Mesothelial cell of epicardium (in vitro differentiated cells): ENCODE results near the gene GPT2. TPM values are rescaled to one million over a fixed set of nuclear protein-coding genes. Genes with fewer than 3 reads are reported as not detected.

ENCODE experiments used
- DNase-seq, 2 experiments: peaks; one replicate each; pipeline ENCODE4 v3.0.0; 2021; ENCODE audit warnings: low spot score in 2 of 2; ENCODE audit not compliant: unreplicated experiment in 2 of 2
- H3K27ac Mint-ChIP-seq: 2 replicates; pipeline ENCODE4 v1.8.0; 2021; ENCODE audit warnings: mixed read lengths
- H3K27me3 Mint-ChIP-seq: 2 replicates; pipeline ENCODE4 v1.8.0; 2021; ENCODE audit warnings: low read depth, mixed read lengths
- H3K36me3 Mint-ChIP-seq: 2 replicates; pipeline ENCODE4 v1.8.0; 2021; ENCODE audit warnings: mixed read lengths
- H3K4me1 Mint-ChIP-seq: 2 replicates; pipeline ENCODE4 v1.8.0; 2021; ENCODE audit warnings: mixed read lengths
- H3K4me3 Mint-ChIP-seq: 2 replicates; pipeline ENCODE4 v1.8.0; 2021; ENCODE audit warnings: mild to moderate bottlenecking, moderate library complexity, mixed read lengths
- H3K9me3 Mint-ChIP-seq: 2 replicates; pipeline ENCODE4 v1.8.0; 2021; ENCODE audit warnings: mixed read lengths
- total RNA-seq: library from RNA; stranded (reverse); gene quantifications from 3 replicates; pipeline ENCODE4 v1.2.1, GENCODE V29; 2021
- TF ChIP-seq, protein P1 (sequence below): fragments of 200-600 bp; sonication (generic); IDR thresholded peaks from one replicate; pipeline ENCODE4 v1.5.0; 2021; ENCODE audit warnings: antibody characterized with exemption; ENCODE audit not compliant: unreplicated experiment

Gene GPT2
- total RNA-seq, 1 donor from 2014 or later = 30.6 TPM

DNA sequence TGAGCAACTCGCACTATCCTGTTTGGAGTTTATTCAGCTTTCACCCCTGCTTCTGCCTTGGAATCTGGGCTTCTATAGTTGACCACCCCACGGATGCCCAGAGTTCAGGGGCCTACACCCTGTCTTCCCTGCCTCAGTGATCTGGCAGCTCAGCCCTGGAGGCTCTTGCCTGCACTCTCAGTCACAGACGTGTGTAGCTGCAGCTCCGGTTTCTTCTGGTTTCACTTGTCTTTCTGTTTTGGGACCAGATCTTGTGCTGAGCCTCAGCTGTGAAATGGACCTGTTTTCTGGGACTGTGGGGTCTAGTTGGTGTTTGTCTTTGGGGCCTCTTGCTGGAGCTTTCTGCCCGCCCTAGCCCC lies 5.8 kb downstream of the GPT2 start:
- Mint-ChIP-seq H3K9me3 (no peaks in the 10 kb centered on the region), H3K4me1 (peaks cover 25% of the 10 kb centered on the region), H3K4me3 (no peak overlapping the region), H3K27me3 (no peaks in the 10 kb centered on the region), H3K36me3 (peaks cover 14% of the 10 kb centered on the region), H3K27ac (peak overlapping the region; percentile 32)
- no peak for DNase-seq
- TF ChIP-seq, protein P1, sequence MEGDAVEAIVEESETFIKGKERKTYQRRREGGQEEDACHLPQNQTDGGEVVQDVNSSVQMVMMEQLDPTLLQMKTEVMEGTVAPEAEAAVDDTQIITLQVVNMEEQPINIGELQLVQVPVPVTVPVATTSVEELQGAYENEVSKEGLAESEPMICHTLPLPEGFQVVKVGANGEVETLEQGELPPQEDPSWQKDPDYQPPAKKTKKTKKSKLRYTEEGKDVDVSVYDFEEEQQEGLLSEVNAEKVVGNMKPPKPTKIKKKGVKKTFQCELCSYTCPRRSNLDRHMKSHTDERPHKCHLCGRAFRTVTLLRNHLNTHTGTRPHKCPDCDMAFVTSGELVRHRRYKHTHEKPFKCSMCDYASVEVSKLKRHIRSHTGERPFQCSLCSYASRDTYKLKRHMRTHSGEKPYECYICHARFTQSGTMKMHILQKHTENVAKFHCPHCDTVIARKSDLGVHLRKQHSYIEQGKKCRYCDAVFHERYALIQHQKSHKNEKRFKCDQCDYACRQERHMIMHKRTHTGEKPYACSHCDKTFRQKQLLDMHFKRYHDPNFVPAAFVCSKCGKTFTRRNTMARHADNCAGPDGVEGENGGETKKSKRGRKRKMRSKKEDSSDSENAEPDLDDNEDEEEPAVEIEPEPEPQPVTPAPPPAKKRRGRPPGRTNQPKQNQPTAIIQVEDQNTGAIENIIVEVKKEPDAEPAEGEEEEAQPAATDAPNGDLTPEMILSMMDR = no peak

DNA sequence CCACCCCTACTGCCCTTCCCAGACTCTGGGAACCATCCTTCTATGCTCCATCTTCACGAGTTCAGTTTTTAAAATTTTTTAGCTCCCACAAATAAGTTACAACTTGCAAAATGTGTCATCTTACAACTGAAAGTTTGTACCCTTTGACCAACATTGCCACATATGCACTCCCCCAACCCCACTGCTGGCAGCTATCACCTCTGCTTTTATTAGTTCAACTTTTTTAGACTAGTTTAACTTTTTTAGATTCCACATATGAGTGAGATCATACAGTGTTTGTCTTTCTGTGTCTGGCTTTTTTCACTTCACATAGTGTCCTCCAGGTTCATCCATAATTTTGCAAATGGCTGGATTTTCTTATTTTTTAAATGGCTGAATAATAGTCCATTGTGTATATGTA lies 7.7 kb downstream of the GPT2 start:
- H3K27me3 Mint-ChIP-seq = no peaks in the 10 kb centered on the region
- TF ChIP-seq, protein P1 = no peak
- DNase-seq = no peak
- H3K36me3 Mint-ChIP-seq = peaks cover 12% of the 10 kb centered on the region
- no peaks in the 10 kb centered on the region for H3K9me3 Mint-ChIP-seq
- H3K27ac Mint-ChIP-seq = no peak overlapping the region
- no peak overlapping the region for H3K4me3 Mint-ChIP-seq
- H3K4me1 Mint-ChIP-seq = peaks cover 17% of the 10 kb centered on the region

DNA sequence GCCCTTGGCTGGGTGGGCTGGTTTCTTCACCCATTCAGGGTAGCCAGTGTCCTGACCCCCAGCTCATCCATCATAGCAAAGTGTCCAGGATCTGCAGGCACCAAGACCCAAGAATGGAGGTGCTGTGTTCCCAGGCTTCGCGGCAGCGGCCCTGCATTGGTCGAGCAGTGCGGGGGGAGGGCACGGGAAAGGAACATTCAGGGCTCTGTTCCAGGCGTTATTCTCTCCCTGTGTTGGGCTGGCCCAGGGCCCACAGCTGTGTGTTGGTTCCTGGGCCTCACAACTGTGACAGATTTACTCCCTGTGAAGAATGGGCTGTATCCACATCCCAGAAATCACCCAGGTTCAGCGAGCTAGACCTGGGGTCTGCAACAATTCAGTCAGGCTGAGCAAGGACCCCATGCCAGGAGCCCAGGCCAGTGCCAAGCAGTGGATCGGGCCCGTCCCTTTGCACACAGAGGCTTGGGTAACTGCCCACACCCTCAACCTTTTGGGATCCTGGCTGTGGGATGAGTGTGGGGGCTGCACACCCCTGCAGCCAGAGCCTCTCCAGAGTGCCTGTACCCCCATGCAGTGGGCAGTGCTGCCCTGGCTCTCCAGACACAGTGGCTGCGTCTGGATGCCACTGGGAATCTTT lies 10.0 kb downstream of the GPT2 start:
- H3K4me3 Mint-ChIP-seq = no peak overlapping the region
- no peaks in the 10 kb centered on the region for H3K27me3 Mint-ChIP-seq
- TF ChIP-seq, protein P1 = no peak
- H3K27ac Mint-ChIP-seq = no peak overlapping the region
- H3K36me3 Mint-ChIP-seq = peaks cover 13% of the 10 kb centered on the region
- DNase-seq = no peak
- H3K9me3 Mint-ChIP-seq = no peaks in the 10 kb centered on the region
- peaks cover 15% of the 10 kb centered on the region for H3K4me1 Mint-ChIP-seq

DNA sequence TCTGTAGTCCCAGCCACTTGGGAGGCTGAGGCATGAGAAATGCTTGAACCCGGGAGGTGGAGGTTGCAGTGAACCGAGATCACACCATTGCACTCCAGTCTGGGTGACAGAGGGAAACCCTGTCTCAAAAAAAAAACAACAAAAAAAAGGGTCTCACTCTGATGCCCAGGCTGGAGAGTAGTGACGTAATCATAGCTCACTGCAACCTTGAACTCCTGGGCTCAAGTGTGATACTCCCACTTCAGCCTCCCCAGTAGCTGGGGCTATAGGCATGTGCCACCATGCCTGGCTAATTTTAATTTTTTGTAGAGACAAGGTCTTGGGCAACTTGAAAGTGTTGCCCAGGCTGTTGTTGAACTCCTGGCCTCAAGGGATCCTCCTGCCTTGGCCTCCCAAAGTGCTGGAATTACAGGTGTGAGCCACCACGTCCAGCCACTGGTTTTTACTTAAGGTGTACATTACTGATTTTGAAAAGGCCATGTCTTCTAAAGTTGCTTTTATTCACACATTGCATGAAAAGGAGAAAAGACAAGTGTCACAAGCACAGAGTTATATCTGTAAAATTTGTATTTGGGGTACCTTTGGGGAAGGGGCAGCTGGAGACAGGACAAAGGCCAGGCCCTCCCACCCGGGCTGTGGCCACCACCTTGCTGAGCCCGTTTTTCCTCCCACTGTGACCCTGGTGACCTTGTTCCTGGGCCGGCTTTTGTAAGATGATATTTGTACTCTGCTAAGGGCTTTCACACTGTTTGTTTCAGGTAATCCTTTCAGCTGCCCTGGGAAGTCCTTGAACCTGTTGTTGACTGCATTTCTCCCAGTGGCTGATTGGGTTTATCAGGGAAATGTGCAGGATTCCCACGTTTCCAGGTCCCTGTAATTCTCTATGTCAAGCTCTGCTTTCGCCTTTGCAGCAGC lies 11.5 kb downstream of the GPT2 start:
- TF ChIP-seq, protein P1 = no peak
- Mint-ChIP-seq H3K27ac (no peak overlapping the region), H3K36me3 (peaks cover 13% of the 10 kb centered on the region), H3K4me1 (peaks cover 15% of the 10 kb centered on the region), H3K27me3 (no peaks in the 10 kb centered on the region), H3K4me3 (no peak overlapping the region), H3K9me3 (no peaks in the 10 kb centered on the region)
- DNase-seq = no peak

DNA sequence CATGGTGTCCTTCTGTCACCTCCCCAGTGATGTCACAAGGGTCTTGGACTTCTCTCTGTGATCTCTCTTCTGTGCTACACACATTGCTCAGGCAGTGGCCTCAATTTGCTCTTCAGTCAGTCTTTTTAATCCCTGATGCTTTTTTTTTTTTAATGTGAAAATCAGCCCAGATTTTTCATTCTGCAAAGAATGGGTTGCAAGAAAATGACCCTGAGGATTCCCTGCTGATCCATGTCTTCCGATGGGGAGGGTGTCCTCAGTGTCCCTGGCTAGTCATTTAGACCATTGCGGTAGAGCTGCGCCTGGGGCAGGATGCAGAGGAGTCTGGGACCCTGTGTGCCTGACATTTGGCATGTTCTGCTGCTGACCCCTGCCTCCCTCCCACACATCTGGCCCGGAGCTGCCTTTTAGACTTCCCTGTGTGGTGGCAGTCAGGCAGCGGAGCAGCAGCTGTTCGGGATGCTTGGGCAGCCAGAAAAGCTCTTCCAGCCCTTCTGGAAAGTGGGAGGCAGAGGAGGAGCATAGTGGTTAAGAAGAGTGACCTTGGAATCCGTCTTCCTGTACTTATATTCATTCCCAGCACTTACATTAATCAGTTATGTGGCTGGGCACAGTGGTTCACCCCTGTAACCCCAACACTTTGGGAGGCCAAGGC lies 12.3 kb downstream of the GPT2 start:
- no peaks in the 10 kb centered on the region for H3K9me3 Mint-ChIP-seq
- H3K36me3 Mint-ChIP-seq = peaks cover 15% of the 10 kb centered on the region
- TF ChIP-seq, protein P1 = no peak
- no peaks in the 10 kb centered on the region for H3K27me3 Mint-ChIP-seq
- H3K4me3 Mint-ChIP-seq = no peak overlapping the region
- H3K27ac Mint-ChIP-seq = no peak overlapping the region
- H3K4me1 Mint-ChIP-seq = peaks cover 15% of the 10 kb centered on the region
- no peak for DNase-seq
